ENCODE data around the gene SH2B3.
A peak's percentile ranks its signal among the peaks of the same experiment; 100 is the strongest.
"Not testable (repeated sequence)": the region's sequence is repeated elsewhere in the genome, so short reads cannot be mapped to it uniquely, and the experiment has no call there.

The SH2B3 gene

DNA sequence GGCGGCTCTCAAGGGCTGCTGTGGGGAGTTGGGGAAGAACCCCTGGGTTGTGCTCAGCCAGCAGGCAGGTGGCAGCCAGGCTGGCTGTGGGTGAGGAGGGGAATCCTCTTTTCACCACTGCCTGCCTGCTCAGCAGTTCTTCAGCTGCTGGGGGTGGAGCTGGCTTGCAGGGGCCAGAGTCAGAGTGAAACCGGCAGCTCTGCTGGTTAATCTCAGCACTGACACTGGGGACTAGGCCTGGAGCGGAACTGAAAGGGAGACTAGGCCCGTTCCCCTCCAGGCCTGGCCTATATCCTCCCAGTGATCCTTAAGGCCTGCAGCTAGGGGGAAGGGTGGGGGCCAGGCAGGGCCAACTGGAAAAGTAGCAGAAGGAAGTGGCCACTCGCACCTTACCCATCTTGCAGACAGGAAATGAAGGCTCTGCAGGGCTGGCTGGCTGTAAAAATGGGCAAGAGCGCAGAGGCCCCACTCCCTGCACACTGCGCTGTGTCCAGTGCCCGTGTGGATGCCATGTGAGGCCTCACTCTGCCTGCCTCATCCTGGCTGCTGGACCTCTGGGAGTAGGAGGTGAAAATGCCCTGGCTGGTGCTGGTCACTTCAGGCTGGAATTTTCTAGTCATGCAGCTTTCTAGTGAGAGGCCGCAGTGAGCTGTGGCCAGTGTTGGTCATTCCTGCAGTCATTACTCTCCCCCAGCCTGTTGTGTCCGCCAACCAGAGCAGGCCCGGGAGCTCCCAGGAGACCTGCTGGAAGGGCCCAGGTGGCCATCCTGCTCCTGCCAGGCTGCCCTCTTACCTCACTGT lies 39.4 kb downstream of the SH2B3 start:
- DNase-seq (ENCODE audit: low read depth) = peak; percentile 70

DNA sequence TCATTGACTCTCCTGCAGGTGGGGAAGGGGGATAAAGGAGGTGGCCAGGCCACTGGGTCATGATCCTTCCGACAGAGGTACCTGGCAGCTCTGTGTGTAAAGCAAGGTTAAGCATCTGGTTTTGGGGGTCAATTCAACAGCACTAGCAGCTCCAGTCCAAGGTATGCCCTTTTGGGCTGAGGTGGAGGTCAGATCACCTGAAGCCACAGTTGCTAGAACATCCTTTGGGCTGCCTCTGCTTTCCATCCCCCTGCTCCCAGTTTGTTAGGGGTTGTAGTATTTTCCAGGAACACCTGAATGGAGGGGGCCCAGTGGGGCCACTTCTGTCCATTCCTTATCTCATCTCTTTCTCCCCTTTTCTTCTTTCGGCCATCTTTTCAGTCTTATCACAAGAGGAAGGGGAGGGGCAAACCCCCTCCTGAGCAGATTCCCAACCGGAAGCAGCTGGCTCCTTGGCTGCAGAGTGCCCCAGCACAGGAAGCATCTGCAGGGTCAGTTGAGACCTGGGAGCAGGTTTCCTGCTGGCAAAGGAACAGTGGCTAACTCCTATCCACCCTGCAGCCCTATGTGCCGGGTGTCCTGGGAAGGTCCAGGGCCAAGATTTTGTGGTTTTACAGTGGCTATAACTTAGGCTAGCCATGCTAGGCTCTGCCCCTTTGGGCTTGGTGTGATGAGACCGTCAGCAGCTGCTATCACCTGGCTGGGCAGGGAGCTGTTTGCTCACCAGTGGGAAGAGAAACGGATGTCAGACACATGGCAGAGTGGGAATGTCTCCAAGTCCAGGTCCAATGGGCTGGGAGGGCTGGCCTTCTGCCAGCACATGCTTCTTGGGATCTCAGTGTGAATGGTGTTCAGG lies 40.2 kb downstream of the SH2B3 start:
- DNase-seq (ENCODE audit: low read depth) = no peak

DNA sequence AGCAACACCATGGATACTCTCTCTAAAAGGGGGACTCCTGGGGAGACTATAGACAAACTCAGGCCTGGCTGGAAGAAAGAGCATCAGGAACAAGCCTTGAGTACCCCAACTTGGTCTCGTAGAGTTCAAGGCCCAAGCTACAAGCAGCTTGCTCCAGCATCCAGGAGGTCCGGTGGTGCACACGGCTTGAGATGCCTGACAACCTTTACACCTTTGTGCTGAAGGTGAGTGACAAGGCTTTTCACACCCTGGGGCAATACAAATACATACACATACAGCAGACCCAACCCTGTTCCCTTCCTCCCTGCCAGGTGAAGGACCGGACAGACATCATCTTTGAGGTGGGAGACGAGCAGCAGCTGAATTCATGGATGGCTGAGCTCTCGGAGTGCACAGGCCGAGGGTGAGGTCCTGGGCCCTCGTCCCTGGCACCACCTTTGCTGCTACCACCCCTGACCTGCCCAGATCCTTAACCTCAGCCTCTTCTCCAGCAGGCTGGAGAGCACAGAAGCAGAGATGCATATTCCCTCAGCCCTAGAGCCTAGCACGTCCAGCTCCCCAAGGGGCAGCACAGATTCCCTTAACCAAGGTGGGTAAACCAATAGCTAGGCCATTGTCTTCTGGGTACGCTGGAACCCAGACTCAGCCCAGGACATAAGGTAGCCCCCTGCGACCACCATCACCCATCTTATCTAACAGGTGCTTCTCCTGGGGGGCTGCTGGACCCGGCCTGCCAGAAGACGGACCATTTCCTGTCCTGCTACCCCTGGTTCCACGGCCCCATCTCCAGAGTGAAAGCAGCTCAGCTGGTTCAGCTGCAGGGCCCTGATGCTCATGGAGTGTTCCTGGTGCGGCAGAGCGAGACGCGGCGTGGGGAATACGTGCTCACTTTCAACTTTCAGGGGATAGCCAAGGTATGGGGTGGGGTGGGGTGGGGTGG lies 41.2 kb downstream of the SH2B3 start:
- no peak for DNase-seq (ENCODE audit: low read depth)

DNA sequence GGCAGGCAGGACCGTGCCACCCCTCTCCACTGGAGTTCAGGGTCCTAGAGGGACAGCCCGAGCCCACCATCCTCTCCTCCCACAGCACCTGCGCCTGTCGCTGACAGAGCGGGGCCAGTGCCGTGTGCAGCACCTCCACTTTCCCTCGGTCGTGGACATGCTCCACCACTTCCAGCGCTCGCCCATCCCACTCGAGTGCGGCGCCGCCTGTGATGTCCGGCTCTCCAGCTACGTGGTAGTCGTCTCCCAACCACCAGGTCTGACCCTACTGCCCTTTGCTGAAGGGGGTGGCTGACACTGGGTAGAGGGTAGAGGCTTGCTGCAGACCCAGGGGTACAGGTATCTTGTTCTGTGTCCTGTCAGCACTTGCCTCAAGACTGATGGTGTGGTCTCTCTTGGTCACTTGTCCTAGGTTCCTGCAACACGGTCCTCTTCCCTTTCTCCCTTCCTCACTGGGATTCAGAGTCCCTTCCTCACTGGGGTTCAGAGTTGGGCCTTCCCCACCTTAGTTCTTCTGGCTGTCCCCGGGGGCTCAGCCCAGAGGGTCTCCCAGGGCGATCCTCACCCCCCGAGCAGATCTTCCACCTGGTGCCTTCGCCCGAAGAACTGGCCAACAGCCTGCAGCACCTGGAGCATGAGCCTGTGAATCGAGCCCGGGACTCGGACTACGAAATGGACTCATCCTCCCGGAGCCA lies 42.0 kb downstream of the SH2B3 start:
- no peak for DNase-seq (ENCODE audit: low read depth)

DNA sequence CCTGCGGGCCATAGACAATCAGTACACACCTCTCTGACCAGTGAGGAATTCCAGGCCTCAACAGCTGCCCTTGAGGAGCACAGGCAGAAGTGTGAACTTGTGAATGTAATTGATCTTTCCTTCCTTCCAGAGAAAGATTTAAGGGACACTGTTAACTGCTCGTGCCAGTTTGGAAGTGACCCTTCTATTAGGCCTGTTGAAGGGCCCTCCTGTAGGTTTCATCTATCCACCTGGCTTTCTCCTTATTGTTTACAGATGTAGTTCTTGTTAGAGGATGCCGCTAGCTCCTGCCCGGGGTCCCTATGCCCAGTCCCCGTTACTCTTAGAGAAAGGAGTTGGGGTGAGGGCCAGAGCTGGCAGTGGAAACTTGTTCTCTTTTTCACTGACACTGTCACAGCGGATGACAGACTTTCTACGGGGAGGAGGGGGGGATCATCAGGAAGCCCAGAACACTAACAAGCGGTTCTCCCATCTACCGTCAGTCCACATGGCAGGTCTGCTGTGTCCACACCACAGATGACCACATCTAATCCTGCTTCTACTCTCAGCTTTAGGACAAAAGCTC lies 42.6 kb downstream of the SH2B3 start:
- no peak for DNase-seq (ENCODE audit: low read depth)

DNA sequence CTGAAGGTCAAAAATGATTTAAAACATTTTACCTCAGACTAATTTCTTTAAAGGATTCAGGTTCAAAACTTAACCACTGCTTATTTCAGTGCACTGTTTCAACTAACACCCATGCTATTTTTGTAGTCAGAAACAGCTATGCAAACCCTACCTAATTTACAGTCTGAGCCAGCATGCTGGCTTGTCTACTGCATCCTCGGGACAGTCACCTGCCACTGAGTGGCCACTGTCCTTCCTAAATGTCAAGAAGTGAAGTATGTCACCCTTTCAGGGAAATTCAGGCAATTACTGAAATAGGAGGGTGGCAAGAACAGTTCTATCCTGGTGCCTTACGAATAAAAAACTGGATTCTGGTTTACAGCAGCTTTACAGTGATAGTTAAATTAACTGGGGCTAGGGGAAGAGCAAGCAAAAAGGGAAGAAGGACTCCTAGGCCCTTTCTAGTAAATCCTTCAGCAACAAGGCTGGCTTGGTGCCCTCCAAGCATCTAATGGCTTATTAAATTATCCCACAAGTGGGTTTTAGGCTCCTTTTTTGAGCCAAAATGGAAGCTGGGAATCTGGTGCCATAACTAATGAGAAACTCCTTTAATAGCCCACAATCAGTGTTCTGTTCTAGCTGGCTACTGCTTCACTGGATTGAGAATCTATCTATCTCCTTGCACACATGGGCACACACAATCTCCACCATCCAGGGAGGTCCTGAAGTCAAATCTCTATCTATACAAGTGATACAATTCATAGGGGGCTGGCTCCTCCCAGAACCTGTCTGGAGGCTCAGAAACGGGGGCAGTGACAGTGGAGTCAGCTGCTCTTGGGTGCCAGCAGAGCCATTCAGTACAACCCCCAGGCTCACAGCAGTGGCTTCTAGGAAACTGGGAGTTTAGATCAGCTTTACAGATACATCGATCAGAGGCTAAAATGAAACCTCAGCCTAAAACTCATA lies 43.4 kb downstream of the SH2B3 start:
- no peak for DNase-seq (ENCODE audit: low read depth)

DNA sequence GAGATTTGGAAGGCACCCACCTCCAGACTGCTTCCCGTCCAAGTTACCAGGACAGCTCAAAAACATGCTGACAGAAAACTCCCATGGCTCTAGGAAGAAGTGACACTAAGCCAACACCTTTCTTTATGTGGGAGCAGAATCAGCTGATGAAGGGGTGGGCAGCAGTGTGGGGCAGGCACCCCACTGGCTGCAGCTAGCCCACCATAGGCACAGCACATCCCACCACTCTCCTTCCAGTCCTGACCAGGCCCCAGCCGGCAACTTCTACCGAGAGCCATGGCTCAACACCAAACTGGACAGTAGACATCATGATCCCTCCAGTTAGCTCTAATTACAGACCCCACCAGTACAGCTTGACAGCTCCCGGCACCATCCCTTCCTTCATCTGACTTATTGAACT lies 45.0 kb downstream of the SH2B3 start:
- no peak for DNase-seq (ENCODE audit: low read depth)

DNA sequence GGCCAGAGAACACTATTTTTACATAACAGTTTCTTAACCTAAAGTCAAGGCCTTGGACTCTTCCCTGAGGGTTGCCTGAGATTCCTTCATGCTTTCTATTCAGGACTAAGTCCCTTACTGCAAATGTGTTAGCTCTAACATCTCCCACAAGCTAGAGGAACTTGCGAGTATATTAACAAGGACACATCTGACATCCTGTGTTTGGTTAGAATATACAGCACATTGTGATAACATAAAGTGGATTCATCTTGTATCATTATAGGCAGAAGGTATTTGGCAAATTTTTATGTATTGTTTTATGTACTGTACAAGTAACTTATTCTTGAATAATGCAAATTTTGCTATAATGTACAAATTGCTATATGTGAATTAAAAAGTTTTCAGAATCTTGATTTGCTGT lies 45.5 kb downstream of the SH2B3 start:
- no peak for DNase-seq (ENCODE audit: low read depth)

DNA sequence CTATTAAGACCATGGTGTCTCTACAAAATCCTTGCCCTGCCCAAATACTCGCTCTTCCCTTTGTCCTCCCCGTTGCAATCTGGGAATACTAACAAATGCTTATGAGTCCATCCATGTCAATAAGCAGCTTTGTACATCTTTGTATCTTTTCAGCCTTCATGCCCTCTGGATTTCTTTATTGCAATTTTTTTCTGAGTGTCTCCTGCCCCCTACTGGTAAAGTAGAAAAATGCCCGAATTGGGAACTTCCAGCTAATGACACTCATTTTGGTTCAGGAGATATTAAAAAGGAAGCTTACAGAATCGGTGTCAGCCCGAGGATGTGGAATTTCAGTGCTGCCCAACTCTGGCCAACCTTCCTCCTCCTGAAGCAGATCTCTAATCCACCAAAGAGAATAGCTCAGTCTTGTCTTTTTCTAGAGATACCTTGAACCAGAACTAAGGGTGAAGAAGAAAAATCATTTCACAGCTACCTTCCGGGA lies 46.0 kb downstream of the SH2B3 start:
- DNase-seq (ENCODE audit: low read depth) = no peak

DNA sequence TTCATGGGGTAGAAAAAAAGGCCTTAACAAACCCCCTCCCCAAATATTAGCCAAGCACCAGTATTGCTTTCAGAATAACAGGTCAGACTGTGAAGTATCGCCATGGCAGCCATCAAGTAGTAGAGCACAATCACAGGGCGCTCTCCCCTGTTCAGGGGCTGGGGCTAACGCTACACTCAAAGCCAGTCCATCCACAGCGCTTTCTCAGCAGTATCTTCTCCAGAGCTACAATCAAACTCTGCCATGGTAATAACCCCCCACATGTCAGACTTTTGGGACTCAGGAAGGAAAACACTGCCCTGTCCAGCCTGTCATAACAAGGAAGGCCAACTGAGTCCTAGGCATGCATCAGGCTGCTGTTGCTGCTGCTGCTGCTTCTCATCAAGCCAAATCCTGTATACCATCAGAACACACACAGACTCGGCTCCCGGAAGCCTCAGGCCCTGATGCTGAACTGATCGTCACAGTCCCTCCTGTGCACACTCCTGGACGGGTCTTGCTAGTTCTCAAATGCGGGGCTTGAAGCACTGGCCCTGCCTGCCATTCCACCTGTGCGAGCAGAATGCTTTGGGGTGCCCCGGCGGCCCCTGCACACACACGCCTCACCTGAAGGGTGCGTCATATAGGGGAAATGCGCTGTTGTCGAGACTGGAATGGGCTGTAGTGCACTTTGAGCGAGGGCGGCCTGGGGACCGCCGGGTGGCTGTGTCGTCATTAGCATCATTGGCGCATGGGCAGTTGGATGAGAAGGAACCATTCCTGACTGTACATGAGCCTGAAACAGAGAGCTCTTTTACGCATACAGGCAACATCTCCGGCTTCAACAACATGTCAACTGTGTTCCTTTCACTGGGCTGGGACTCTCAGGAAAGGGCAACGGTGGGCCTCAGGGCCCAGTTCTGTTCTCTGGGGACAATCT lies 47.6 kb downstream of the SH2B3 start:
- no peak for DNase-seq (ENCODE audit: low read depth)

DNA sequence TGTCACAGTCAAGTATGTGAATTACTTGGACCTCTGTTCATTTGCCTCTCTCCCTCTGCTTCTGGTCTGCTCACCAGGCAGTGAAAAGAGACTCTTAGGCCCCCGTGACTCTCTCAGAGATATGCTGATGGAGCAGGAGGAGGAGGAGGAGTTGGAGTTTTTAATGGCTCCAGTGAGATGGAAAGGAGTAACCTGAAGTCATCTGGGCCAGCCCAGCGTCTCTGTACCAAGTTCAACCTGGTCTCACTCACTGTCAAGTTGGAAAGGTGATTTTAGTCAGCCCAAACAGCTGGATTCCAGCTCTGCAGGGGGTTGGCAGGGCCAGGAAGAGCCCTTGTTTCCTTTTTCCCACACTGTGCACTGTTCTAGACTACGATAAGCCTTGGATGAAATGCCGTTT lies 48.6 kb downstream of the SH2B3 start:
- no peak for DNase-seq (ENCODE audit: low read depth)

DNA sequence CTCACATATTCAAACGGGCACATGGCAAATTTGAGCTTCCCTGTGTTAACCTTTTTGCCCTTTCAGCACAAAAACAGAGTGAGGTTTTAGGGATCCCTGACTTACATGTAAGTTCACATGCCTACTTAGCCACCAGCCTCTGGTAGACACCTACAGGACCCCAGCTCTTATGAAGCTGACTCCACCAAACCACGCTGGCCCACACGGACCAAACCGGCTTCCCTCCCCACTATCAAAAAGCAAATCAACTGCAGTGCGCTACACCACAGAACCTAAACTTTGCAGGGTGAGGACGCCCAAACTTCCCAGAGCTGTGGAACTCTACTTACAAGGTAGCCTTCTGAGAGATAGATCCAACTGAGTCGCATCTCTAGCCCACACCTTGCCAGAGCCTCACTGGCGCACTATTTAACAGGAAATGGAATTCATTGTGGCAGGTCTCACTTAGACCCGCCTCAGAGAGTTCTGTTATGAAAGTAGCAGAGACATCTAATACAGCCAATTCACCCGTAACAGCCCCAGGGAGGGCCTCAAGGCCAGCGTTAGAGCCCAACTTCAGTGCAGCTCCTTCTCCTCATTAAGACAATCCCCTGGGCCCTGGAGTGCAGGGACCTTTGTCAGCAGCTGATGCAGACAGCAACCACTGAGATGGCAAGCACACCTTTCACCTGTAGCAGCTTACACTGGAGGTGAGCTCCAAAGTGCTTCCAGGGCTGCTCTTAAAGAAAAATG lies 49.2 kb downstream of the SH2B3 start:
- DNase-seq (ENCODE audit: low read depth) = no peak

DNA sequence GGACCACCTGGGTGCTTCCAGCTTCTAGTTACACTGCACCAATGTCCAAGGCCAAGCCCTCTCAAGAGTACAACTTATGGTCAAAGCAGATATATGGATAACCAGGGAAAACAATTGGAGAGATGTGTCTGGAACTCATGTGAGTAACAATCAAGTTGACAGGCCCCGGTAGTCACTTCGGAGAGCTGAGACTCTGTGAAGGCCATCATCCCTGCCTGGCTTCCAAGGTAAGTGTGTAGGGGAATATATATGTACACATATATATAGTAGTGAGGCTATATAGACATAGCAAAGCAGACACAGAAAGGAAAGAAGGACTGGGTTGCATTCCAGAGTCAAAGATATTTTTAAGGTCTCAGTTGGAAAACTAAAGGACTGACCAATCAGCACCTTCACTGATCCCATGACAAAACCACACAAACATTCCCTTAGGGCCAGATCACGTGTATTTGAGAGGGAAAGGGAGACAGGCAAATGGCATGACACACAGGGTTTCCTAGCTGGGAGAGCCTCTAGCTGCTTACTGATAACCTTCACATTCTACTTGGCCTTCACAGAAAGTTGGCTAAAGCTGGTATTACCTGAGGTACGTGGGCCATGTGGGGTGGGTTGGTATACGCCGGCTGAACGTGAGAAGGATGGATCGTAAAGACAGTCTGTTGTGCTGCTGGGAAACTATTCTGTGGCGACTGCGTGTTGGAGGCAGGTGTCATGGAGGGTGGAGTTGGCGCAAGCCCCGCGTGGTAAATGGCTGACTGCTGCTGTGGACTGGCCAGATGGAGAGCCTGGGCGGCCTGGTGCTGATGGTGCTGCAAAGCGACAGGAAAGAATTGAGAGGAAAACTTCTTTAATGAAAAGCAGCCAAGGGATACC lies 50.0 kb downstream of the SH2B3 start:
- DNase-seq (ENCODE audit: low read depth) = no peak

DNA sequence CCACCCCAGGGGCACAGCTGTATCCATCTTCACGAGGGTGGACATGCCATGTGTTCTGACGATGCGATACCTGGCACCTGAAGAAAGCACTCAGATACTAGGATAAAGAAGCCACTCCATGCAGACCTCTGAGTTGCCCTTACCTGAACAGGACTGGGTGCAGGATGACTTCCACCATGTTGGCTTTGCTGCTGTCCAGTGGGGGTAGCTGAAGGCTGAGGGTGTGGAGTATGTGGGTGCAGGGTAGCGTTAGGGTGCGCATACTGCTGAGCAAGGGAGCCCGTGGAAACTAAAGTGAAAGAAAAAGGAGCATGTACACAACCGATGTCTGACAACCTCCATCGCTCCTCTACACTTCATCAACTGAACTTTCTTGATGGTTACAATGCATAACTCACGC lies 51.3 kb downstream of the SH2B3 start:
- DNase-seq (ENCODE audit: low read depth) = no peak

DNA sequence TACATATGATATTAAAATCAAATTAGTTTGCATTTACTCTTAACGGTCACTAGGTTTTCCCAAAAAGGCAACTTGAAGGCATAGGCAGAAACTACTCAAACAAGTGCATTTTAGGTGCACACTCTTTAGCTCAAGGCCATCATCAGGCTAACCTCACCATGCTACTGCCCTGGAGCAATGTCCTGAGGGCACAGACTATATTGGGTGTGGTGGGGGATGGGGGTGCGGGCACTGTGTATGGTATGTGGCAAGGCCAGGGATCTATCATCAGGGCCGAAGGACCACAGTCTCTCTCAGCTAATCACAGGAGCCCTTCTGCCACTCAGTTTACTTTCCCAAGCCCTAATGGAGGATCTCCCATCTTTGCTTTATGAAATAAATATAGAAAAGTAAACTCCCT lies 51.9 kb downstream of the SH2B3 start:
- no peak for DNase-seq (ENCODE audit: low read depth)

DNA sequence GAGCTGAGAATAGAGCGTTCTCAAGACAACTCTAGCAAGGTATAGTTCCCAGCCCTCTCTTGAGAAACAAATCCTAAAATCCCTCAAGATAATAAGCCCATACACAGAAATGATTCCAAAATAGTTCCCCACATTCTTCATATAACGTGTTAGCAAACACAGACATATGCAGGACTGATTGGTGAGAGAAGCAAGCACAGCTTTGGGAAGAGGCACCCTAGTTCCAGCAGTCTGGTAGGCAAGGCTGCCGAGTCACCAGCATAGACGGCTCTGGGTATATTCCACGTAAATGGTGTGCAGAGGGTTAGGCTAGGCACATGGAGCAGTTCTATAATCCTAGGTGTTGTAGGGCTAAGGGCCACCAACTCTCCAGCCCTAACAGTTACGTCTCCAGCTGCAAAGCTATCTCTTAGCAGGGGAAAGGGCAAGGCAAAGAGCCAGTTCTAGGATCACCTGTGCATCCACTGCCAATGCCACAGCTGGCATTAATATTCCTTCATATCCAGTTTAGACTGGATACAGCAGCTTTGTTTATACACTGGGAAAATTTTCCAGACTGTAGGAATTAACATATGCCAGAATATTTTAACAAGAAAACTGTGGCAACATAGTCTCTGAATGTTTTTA lies 52.9 kb downstream of the SH2B3 start:
- no peak for DNase-seq (ENCODE audit: low read depth)

DNA sequence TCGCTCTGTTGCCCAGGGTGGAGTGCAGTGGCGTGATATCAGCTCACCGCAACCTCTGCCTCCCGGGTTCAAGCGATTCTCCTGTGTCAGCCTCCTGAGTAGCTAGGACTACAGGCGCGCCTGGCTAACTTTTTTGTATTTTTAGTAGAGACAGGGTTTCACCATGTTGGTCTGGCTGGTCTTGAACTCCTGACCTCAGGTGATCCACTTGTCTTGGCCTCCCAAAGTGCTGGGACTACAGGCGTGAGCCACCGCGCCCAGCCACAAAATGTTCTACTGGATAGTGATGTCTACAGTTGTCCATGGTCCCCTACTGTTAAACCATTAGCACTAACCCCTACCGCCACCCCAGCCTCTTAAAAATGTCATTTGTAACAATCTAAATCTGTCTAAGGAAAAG lies 54.4 kb downstream of the SH2B3 start:
- not testable (repeated sequence) for DNase-seq (ENCODE audit: low read depth)

Data from stimulated activated CD8-positive, alpha-beta memory T cell treated with anti-CD3 and anti-CD28 coated beads, Interleukin-7, amount 100 ng/mL, for 24 hours (primary cell).